ENCODE measurements around the gene CCDC9B.

CCDC9B gene

DNA sequence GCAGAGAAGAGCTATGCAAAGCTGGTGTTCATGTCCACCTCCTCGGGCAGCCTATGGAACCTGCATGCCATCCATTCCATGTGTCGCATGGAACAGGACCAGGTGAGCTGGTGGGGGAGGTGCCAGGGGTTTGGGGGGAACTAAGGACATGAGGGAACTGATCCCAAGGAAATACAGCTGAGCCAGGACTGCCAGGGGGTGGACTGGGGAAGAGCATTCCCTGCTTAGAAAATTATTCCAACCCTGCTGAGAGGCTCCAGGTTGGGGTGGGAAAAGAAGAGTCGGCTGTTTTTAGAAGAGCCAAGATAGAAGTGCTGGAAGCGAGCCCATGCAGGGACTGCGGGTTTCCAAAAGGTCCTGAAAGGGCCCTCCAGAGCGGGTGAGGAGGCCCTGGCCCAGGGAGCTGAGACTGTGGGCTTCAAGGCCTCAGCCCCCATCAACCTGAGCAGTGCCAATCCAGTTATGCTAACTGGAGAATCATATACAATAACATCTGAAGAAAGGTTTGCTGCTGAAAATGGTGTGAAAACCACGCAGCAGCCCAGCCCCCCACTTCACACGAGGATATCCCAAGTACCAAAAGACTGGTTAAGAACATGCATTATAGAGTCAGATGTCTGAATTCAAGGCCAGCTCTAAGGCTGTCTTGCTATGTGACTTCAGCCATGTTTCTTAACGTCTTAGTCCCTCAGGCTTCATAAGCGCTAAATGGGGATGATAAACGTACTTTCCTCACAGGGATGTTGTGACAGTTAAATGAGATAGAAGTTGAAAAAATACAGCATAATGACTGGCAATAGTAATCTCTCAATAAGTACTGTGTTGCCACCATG, 25.1 kb upstream of the CCDC9B start:
- DNase-seq (ENCODE audit: low spot score), result no peak

- DNase-seq (ENCODE audit: low spot score), result no peak
Observed at GRCh38 chr15:40365016-40365415, 24.3 kb upstream of the CCDC9B start.

- no peak for DNase-seq (ENCODE audit: low spot score)
Observed at GRCh38 chr15:40364251-40364650, 23.5 kb upstream of the CCDC9B start.

- DNase-seq (ENCODE audit: low spot score), result no peak
Observed at GRCh38 chr15:40363611-40364010, 22.9 kb upstream of the CCDC9B start.

GRCh38 chr15:40361640-40362039, 20.9 kb upstream of the CCDC9B start:
- no peak for DNase-seq (ENCODE audit: low spot score)

DNA sequence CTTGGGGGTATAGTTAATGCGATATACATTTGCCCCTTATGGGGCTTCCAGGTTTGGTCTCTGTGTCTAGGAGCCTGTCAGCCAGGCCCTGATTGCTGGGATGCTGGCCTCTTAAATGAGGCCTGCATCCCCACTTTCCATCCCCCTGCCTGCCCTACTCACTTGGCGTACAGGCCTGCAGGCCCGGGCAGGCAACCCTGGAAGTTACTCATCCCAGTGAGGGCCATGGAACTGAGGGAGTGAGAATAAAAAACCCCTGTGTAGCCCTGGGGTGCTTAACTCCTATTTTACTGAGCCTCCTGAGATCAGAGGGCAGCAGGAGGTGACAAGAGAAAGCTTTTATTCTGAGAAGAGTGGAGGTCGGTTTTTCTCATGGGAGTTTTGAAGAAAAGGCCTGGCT, 19.3 kb upstream of the CCDC9B start:
- DNase-seq (ENCODE audit: low spot score), result no peak

GRCh38 chr15:40358471-40359353, 18.0 kb upstream of the CCDC9B start:
- no peak for DNase-seq (ENCODE audit: low spot score)

DNA sequence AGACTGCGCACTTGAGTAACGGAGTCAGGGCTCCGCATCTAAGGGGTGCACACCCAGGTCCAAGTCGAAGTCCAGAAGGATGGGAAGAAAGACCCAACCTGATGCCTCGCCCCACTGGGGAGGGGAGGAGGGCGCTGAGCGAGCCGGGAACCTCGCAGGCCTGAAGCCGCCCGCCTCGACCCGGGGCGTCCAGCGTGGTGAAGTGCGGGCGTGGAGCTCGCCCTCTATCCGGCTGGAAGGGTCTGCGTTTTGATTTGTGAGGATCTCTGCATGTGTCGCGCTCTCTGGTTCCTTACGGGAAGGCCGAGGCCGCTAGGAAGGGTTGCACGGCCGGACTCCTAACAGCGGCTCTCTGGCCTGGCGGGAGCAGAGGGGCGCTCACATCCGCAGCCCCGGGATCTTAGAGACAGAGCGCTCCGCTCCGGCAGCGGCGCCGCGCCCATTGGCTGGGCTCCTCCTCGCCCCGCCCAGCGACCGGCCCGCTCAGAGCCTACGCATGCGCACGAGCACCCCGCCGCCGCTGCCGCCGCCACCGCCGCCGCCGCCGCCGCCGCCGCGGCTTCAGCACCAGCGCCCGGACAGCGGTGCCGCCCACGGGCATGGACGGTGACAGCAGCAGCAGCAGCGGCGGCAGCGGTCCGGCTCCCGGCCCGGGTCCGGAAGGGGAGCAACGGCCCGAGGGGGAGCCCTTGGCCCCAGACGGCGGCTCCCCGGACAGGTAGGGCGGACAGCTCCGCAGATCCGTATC, 17.2 kb upstream of the CCDC9B start, which contains the start of gene DISP2:
TSS of gene DISP2 (plus strand) at position 497 of the 748 bp plus-strand sequence. CDS start at position 600, 103 bp downstream.
- peak; percentile 100 for DNase-seq (ENCODE audit: low spot score)

DNA sequence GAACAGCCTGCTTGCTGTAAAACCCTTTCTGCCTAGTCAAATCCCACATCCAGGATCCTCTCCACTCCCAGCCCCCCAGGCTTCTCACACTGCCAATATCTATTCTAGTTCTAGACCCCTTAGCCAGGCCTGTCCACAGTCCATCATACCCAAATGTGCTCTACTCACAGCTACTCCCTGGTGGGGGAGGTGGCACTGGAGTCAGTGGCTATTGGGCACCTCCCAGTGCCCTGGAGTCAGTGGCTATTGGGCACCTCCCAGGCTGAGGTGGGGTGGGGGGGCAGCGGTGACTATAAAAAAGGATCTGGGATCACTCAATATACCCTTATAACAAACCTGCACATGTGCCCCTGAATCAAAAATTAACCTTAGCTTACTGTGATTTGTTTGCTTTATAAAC, 16.5 kb upstream of the CCDC9B start:
- DNase-seq (ENCODE audit: low spot score), result no peak

GRCh38 chr15:40355976-40356585, 15.3 kb upstream of the CCDC9B start:
- no peak for DNase-seq (ENCODE audit: low spot score)

DNA sequence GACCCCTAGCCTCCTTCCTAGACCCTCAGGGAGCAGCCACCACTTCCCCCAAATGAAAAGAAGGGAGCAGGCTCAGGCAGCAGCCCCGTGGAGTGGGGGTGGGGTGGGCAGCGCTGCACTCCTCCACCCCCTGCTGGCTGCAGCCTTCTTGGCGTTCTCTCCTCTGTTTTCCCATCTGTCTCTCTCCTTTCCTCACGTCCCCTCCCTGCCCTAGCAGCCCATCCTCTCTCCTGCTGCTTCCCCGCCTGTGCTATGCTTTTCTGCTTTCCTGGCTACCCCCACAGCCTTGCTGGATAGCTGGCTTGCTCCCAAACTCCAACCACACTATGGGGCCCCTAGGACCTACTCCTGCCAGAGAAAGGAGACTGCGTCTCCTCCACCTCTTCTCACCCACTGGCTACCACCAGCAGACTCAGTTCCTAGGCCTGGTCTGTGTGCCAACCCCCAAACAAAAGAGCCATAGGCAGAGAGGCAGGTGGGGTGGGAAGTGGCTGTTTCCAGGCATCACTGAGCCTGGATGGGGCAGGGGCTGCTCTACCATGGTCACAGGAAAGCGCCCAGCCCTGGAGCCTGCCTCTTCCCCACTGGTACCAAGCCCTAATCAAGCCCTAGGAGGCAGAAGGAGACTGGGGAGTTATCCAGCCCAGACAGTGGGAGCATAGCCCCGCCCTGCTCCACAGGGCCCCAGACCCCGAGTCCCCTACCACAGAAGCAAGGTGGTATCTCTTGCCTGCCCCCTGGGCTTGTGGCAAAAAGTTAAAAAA, 13.9 kb upstream of the CCDC9B start:
- DNase-seq (ENCODE audit: low spot score), result peak; percentile 69

GRCh38 chr15:40353697-40354096, 13.0 kb upstream of the CCDC9B start:
- no peak for DNase-seq (ENCODE audit: low spot score)

DNA sequence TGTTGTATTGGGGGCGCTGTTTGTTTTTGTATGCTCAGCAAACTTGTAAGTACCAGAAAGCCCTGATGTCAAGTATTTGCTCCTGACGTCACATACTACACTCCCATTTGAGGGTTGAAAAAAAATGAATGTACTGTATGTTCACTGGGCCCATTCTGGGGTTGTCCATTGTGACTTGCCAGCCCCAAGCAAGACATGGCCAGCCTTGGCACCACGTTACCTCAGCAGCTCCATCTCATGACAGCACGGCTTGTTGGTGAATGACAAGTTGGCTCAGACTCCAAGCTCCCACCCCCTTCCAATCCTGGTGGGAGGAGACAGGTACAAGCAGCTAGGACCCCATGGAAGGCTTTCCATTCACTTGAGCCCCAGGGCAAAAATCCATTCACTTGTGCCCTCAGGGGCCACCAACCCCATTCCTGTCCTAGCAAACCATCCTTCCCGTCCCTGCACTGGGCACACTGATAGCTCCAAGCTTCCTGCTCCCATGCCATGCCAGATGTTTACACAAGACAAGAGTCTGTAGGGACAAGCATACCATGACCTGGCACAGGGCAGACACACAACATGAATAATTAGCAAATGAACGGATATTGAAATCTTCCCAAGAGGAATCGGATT, 11.7 kb upstream of the CCDC9B start:
- DNase-seq (ENCODE audit: low spot score), result no peak

GRCh38 chr15:40349163-40349562, 8.4 kb upstream of the CCDC9B start:
- DNase-seq (ENCODE audit: low spot score), result no peak

DNA sequence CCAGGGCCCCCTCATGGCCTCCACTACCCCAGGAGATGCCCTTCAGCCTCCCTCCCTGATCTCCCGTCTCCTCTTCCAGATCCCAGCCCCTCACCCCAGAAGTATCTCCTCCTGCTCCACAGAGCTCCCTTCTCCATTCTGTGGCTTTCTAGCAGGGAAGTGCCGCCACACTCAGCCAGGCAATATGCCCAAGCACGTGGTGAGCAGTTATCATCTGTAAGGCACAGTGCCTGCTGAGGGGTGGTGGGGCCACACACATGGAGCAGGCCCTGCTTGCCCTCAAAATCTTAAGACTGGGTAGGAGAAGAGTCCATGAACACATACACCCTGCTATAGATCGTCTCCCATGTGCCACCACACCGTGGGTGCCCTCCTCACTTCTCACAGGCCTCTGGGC, 7.7 kb upstream of the CCDC9B start:
- no peak for DNase-seq (ENCODE audit: low spot score)

DNA sequence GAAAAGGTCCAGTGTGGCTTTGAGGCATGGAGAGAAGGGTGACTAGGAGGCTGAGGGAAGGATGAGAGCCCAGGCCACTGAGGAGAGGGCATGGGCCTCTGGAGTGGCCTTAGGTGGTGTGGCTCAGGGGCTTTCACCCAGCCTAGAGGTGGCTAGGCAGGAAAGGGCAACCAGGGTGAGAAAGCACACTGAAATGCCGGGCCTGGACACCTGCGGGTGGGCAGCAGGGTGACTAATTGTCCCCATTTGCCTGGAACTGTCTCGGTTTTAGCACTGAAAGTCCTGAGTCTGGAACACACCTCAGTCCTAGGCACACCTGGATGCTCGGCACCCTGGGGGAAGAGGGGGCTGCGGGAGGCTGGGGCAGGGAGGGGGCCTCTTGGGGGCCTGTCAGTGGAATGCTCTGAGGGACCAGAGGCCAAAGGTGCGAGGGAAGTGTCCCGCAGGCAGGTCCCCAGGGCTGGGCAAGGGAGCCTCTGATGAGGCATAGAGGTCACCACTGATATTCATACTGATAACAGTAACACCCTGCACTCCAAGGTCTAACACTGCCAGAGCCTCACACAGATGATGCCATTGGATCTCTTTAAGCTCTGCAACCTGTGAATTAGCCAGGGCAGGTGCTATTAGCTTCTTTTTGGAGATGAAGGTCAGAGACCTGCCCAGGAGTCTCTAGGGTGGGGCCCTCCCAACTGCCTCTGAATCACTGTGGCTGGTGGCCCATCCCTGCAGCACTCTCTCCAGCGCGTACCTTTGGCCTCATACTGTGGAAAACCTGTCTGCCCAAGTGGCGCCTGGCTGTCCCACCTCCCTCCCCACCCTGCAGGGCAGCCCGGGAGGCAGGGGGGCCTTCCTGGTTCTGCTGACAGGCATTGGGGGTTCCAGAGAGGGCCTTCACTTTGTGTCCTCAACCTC, 7.1 kb upstream of the CCDC9B start:
- DNase-seq (ENCODE audit: low spot score), result no peak

DNA sequence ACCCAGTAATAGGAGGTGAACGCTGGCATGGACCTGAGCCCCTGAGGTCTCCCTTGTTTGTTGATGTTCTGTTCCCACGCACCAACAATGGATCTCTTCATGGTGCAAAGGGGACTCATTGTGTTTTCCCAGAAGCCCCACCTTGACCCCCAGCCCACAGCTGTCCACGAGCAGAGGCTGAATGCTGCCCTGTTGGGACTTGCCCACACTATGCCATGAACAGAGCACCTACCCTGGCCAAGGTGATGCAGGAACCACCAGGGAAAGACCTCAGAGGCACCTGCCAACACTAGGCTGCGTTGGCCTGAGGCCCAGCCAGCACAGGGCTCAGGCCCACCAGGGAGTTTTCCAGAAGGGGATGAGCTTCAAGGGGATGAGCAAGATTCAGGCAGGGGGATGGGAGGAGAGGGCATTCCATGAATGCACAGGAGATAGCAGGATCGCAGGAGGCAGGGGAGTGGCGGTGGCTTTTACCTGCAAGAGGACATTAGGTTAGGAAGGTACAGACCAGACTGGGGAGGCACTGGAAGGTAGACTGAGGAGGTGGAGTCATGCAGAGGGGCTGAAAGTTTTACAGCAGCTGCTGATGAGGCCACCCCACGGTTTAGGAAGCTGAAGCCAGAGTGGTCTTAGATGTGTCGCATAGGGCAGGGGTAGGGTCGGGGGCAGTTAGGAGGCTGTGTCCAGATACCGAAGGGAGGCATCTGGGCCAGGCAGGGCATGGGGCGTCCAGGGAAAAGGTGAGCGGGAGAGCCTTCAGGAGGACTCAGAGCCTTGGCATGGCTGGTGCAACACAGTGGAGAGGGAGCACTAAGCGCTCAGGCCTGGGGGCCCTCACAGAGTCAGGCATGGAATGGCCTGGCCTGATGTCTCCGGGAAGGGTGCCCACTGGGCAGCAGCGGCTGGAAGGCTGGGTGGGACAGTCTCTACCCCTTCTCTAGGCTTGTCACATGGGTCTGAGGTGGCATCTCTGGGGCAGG, 6.1 kb upstream of the CCDC9B start:
- DNase-seq (ENCODE audit: low spot score), result no peak

- no peak for DNase-seq (ENCODE audit: low spot score)
Observed at GRCh38 chr15:40345867-40346578, 5.3 kb upstream of the CCDC9B start.
